ENCODE results near the gene IL22RA2.

DNA sequence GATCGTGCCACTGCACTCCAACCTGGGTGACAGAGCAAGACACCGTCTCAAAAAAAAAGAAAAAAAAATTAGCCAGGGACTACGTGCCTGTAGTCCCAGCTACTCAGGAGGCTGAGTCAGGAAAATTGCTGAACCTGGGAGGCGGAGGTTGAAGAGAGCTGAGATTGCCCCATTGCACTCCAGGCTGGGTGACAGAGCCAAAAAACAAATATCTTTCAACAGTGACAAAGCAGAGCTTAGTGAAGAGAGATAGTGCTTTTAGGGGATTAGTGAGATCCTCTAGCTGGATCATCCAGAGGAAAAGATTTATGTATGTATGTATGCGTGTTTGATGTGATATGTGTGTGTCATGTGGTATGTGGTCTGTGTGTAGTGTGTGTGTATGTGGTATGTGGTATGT is 56.6 kb downstream of the IL22RA2 start:
- TF ChIP-seq, protein P1, sequence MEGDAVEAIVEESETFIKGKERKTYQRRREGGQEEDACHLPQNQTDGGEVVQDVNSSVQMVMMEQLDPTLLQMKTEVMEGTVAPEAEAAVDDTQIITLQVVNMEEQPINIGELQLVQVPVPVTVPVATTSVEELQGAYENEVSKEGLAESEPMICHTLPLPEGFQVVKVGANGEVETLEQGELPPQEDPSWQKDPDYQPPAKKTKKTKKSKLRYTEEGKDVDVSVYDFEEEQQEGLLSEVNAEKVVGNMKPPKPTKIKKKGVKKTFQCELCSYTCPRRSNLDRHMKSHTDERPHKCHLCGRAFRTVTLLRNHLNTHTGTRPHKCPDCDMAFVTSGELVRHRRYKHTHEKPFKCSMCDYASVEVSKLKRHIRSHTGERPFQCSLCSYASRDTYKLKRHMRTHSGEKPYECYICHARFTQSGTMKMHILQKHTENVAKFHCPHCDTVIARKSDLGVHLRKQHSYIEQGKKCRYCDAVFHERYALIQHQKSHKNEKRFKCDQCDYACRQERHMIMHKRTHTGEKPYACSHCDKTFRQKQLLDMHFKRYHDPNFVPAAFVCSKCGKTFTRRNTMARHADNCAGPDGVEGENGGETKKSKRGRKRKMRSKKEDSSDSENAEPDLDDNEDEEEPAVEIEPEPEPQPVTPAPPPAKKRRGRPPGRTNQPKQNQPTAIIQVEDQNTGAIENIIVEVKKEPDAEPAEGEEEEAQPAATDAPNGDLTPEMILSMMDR (conservative IDR thresholded peaks at IDR 0.05 in 1 of 2, IDR thresholded peaks at IDR 0.05 in 1 of 2; ENCODE audit: extremely low read depth in 1 of 2, insufficient read depth in 1 of 2, low read depth in 1 of 2, low read length in 2 of 2), result no peak
- TF ChIP-seq EZH2 (IDR thresholded peaks at IDR 0.05; ENCODE audit: borderline replicate concordance, low read length), result no peak

Measured in mammary epithelial cell (primary cell).